PC-3 (cell line): ENCODE results near the gene HRH4. TPM values are rescaled to one million over a fixed set of nuclear protein-coding genes. Genes with fewer than 3 reads are reported as not detected.

Experiments used
- ATAC-seq: fragments of 200-7000 bp; cut with Tn5 transposase; 2 replicates; pipeline ENCODE4 v1.9.1; 2020; ENCODE audit warnings: mild to moderate bottlenecking, moderate library complexity
- BruUV-seq: library from RNA; stranded (reverse); fragments of 400-500 nt; replicated peaks from 2 replicates; lab custom pipeline; 2021; lab: Mats Ljungman, UMichigan
- CTCF ChIA-PET: fragments of 300-600 bp; sonication (Branson Sonifier 250); formaldehyde crosslinking; loops from one replicate; lab custom pipeline; 2022; ENCODE audit warnings: antibody characterized with exemption; lab: Charles Lee
- POLR2A ChIA-PET: fragments of 300-600 bp; sonication (Branson Sonifier 250); formaldehyde crosslinking; loops from one replicate; lab custom pipeline; 2022; ENCODE audit warnings: antibody characterized with exemption; ENCODE audit not compliant: unreplicated experiment; lab: Charles Lee
- DNase-seq: peaks from one replicate; pipeline ENCODE4 v3.0.0-alpha.2; 2015
- H2AFZ ChIP-seq: fragments of 300-600 bp; sonication (generic); 2 replicates; pipeline ENCODE4 v1.6.0; 2016; ENCODE audit warnings: antibody characterized with exemption, low read length
- H3F3A ChIP-seq: fragments of 300-600 bp; sonication (generic); one replicate; pipeline ENCODE4 v1.6.0; 2017; ENCODE audit warnings: antibody characterized with exemption, low read length, control low read depth, mild to moderate bottlenecking; ENCODE audit not compliant: unreplicated experiment
- H3K27ac ChIP-seq: fragments of 300-600 bp; sonication (generic); 2 replicates; pipeline ENCODE4 v1.5.1; 2016; ENCODE audit warnings: mild to moderate bottlenecking, low read length
- H3K27me3 ChIP-seq: fragments of 300-600 bp; sonication (generic); 2 replicates; pipeline ENCODE4 v1.6.1; 2016; ENCODE audit warnings: low read length, mixed read lengths
- H3K36me3 ChIP-seq: fragments of 300-600 bp; sonication (generic); 2 replicates; pipeline ENCODE4 v1.6.1; 2016; ENCODE audit warnings: low read depth, mixed run types, low read length, mixed read lengths
- H3K4me1 ChIP-seq: fragments of 300-600 bp; sonication (generic); 2 replicates; pipeline ENCODE4 v1.5.1; 2016; ENCODE audit warnings: low read length; ENCODE audit not compliant: insufficient read depth
- H3K4me2 ChIP-seq: fragments of 300-600 bp; sonication (generic); 2 replicates; pipeline ENCODE4 v1.6.0; 2016; ENCODE audit warnings: low read length
- H3K4me3 ChIP-seq: fragments of 300-600 bp; sonication (generic); 2 replicates; pipeline ENCODE4 v1.5.1; 2016; ENCODE audit warnings: mild to moderate bottlenecking, low read length, mixed read lengths
- H3K79me2 ChIP-seq: fragments of 300-600 bp; sonication (generic); 2 replicates; pipeline ENCODE4 v1.6.1; 2017; ENCODE audit warnings: low read length, mixed read lengths
- H3K9ac ChIP-seq: fragments of 300-600 bp; sonication (generic); 2 replicates; pipeline ENCODE4 v1.6.0; 2016; ENCODE audit warnings: mild to moderate bottlenecking, low read length
- H3K9me2 ChIP-seq: fragments of 300-600 bp; sonication (generic); replicated peaks from 2 replicates; pipeline ENCODE4 v1.6.1; 2016; ENCODE audit warnings: mixed run types, low read length, mixed read lengths
- H3K9me3 ChIP-seq: fragments of 300-600 bp; sonication (generic); 2 replicates; pipeline ENCODE4 v1.6.1; 2016; ENCODE audit warnings: low read length, mixed read lengths
- H4K20me1 ChIP-seq: fragments of 300-600 bp; sonication (generic); 2 replicates; pipeline ENCODE4 v1.6.1; 2016; ENCODE audit warnings: low read length, mixed read lengths
- CTCF ChIP-seq: fragments of 300-600 bp; sonication (generic); conservative IDR thresholded peaks from 2 replicates; pipeline ENCODE4 v1.5.1; 2017; ENCODE audit warnings: antibody characterized with exemption, low read depth, mild to moderate bottlenecking, low read length
- EZH2 ChIP-seq: fragments of 300-600 bp; sonication (generic); IDR thresholded peaks from one replicate; pipeline ENCODE4 v1.6.1; 2017; ENCODE audit warnings: antibody characterized with exemption, mild to moderate bottlenecking, low read length; ENCODE audit not compliant: unreplicated experiment
- EZH2phosphoT487 ChIP-seq: fragments of 300-600 bp; sonication (generic); IDR thresholded peaks from 2 replicates; pipeline ENCODE4 v1.6.1; 2018; ENCODE audit warnings: mild to moderate bottlenecking, antibody characterized with exemption, low read length, borderline replicate concordance
- intact Hi-C: fragments of 100-400 bp; cut with micrococcal nuclease; formaldehyde crosslinking; loops from 2 replicates; pipeline ENCODE4 v1.9.0; 2023
- total RNA-seq: library from RNA; depleted of rRNA; stranded (reverse); fragments of >200 nt; gene quantifications from 2 replicates; pipeline ENCODE4 v1.2.3, GENCODE V29; 2014

HRH4 gene
- total RNA-seq, 1 experiment from 2014 or later: not detected

- CTCF ChIA-PET: no interaction called here
These were observed 3.9 kb upstream of the HRH4 start for GRCh38 chr18:24456549-24456948.

DNA sequence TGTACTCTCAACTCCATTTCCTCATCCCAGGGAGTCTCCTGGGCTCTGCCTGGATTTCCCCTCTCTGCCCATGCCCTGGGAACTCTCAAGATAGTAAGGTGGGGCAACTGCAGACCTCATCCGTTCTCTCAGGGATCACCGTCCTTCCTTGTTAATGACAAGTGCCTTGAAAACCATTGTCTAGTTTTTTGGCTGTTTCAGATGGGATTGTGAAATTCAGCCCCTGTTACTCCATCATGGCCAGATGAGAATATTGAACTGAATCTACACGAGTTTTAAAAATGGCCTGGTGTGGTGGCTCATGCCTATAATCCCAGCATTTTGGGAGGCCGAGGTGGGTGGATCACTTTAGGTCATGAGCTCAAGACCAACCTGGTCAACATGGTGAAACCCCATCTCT is 665 bp upstream of the HRH4 start:
- Histone ChIP-seq H4K20me1 (no peaks in the 10 kb centered on the region), H3F3A (no peaks in the 10 kb centered on the region), H3K4me2 (no peak overlapping the region), H3K79me2 (no peaks in the 10 kb centered on the region), H3K9ac (no peak overlapping the region), H3K9me3 (no peaks in the 10 kb centered on the region), H3K4me3 (no peak overlapping the region), H3K4me1 (no peaks in the 10 kb centered on the region), H3K27me3 (no peaks in the 10 kb centered on the region), H3K27ac (no peak overlapping the region), H3K9me2 (no peaks in the 10 kb centered on the region), H2AFZ (no peak overlapping the region), H3K36me3 (no peaks in the 10 kb centered on the region)
- ChIA-PET CTCF (no interaction called here), POLR2A (no interaction called here)
- DNase-seq (no peak), ATAC-seq (no peak)
- TF ChIP-seq EZH2phosphoT487 (no peak), EZH2 (no peak), CTCF (no peak)
- no TSS peak for BruUV-seq
- intact Hi-C loops: no loop called here

More at GRCh38 chr18:24456549-24456948, 3.9 kb upstream of the HRH4 start:
- no peak for TF ChIP-seq CTCF
- TF ChIP-seq EZH2phosphoT487: no peak
- TF ChIP-seq EZH2: no peak
- H3K4me3 ChIP-seq: no peak overlapping the region
- POLR2A ChIA-PET: no interaction called here
- no peak overlapping the region for H3K4me2 ChIP-seq
- no peak overlapping the region for H3K9ac ChIP-seq
- intact Hi-C loops: no loop called here
- no peak overlapping the region for H2AFZ ChIP-seq
- no peaks in the 10 kb centered on the region for H3K9me3 ChIP-seq
- no peaks in the 10 kb centered on the region for H3F3A ChIP-seq
- H4K20me1 ChIP-seq: no peaks in the 10 kb centered on the region
- no peaks in the 10 kb centered on the region for H3K36me3 ChIP-seq
- no peak overlapping the region for H3K27ac ChIP-seq
- no peaks in the 10 kb centered on the region for H3K9me2 ChIP-seq
- BruUV-seq: no TSS peak
- H3K27me3 ChIP-seq: no peaks in the 10 kb centered on the region
- H3K4me1 ChIP-seq: no peaks in the 10 kb centered on the region
- ATAC-seq (no peak), DNase-seq (no peak)
- no peaks in the 10 kb centered on the region for H3K79me2 ChIP-seq

DNA sequence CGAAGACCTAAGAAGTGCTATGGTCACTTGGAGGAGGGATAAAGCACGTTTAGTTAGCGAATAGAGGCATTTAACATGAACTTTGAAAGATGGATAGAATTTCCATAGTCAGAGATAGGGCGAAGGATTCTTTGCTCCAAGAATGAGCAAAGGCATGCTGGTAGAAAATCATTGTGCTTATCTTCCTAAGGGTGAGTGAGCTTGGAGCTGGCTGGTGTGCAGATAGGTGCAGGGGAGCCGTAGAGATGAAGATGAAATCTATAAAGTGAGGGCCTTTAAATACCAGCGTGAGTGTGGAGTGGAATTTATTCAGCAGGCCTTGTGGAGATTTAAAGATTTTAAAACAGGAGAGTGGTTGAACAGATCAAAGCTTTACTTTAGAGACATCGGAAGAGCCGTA is 1.6 kb downstream of the HRH4 start:
- H3K27me3 ChIP-seq: no peaks in the 10 kb centered on the region
- H3K9ac ChIP-seq: no peak overlapping the region
- no peak for DNase-seq
- H3K27ac ChIP-seq: no peak overlapping the region
- no peaks in the 10 kb centered on the region for H3K9me3 ChIP-seq
- ATAC-seq: no peak
- TF ChIP-seq EZH2phosphoT487 (no peak), CTCF (no peak), EZH2 (no peak)
- BruUV-seq: no TSS peak
- no peaks in the 10 kb centered on the region for H3K79me2 ChIP-seq
- intact Hi-C loops: no loop called here
- H2AFZ ChIP-seq: no peak overlapping the region
- H3K9me2 ChIP-seq: no peaks in the 10 kb centered on the region
- no peak overlapping the region for H3K4me2 ChIP-seq
- no peaks in the 10 kb centered on the region for H3F3A ChIP-seq
- H3K4me3 ChIP-seq: no peak overlapping the region
- ChIA-PET POLR2A (no interaction called here), CTCF (no interaction called here)
- H3K36me3 ChIP-seq: no peaks in the 10 kb centered on the region
- no peaks in the 10 kb centered on the region for H4K20me1 ChIP-seq
- H3K4me1 ChIP-seq: no peaks in the 10 kb centered on the region
